ENCODE measurements around the gene TBC1D32.
"Not testable (repeated sequence)": the region's sequence is repeated elsewhere in the genome, so short reads cannot be mapped to it uniquely, and the experiment has no call there.

TBC1D32 gene

GRCh38 chr6:121330516-121330915 lies 3.8 kb downstream of the TBC1D32 start:
- DNase-seq, result no peak

- DNase-seq, result no peak
Observed at GRCh38 chr6:121321282-121321681, 13.0 kb downstream of the TBC1D32 start.

GRCh38 chr6:121319603-121320002 lies 14.7 kb downstream of the TBC1D32 start:
- no peak for DNase-seq

- DNase-seq, result no peak
Observed at GRCh38 chr6:121319112-121319553, 15.1 kb downstream of the TBC1D32 start.

- no peak for DNase-seq
Observed at GRCh38 chr6:121314381-121315112, 19.7 kb downstream of the TBC1D32 start.

- not testable (repeated sequence) for DNase-seq
Observed at GRCh38 chr6:121311814-121312213, 22.5 kb downstream of the TBC1D32 start.

- DNase-seq, result no peak
Observed at GRCh38 chr6:121310495-121310894, 23.8 kb downstream of the TBC1D32 start.

GRCh38 chr6:121309768-121310469 lies 24.4 kb downstream of the TBC1D32 start:
- no peak for DNase-seq

- DNase-seq, result no peak
Observed at GRCh38 chr6:121305957-121306607, 28.2 kb downstream of the TBC1D32 start.

GRCh38 chr6:121302882-121303281 lies 31.4 kb downstream of the TBC1D32 start:
- no peak for DNase-seq

- not testable (repeated sequence) for DNase-seq
Observed at GRCh38 chr6:121301156-121301555, 33.1 kb downstream of the TBC1D32 start.

GRCh38 chr6:121297694-121298093 lies 36.6 kb downstream of the TBC1D32 start:
- DNase-seq, result no peak

GRCh38 chr6:121285041-121285440 lies 49.2 kb downstream of the TBC1D32 start:
- no peak for DNase-seq

- no peak for DNase-seq
Observed at GRCh38 chr6:121274666-121275295, 59.5 kb downstream of the TBC1D32 start.

GRCh38 chr6:121263742-121264141 lies 70.5 kb downstream of the TBC1D32 start:
- DNase-seq, result no peak

GRCh38 chr6:121260651-121261102 lies 73.6 kb downstream of the TBC1D32 start:
- DNase-seq, result no peak

- no peak for DNase-seq
Observed at GRCh38 chr6:121247386-121247785, 86.9 kb downstream of the TBC1D32 start.

GRCh38 chr6:121242386-121242785 lies 91.9 kb downstream of the TBC1D32 start:
- DNase-seq, result no peak

- DNase-seq, result no peak
Observed at GRCh38 chr6:121237859-121238258, 96.4 kb downstream of the TBC1D32 start.

- DNase-seq, result no peak
Observed at GRCh38 chr6:121236984-121237383, 97.3 kb downstream of the TBC1D32 start.

GRCh38 chr6:121235386-121235785 lies 98.9 kb downstream of the TBC1D32 start:
- DNase-seq, result no peak

GRCh38 chr6:121223930-121224329 lies 110.3 kb downstream of the TBC1D32 start:
- DNase-seq, result no peak

- no peak for DNase-seq
Observed at GRCh38 chr6:121223212-121223611, 111.1 kb downstream of the TBC1D32 start.

Measured in cerebellar nuclear complex (tissue), 1 donor.